Activated naive CD4-positive, alpha-beta T cell treated with anti-CD3 and anti-CD28 coated beads, Interleukin-2, amount 50 U/mL, for 24 hours (primary cell): Measurements from ENCODE around the gene C22orf15.
A peak's percentile ranks its signal among the peaks of the same experiment; 100 is the strongest.

Experiments used
- H3K27ac Mint-ChIP-seq: one replicate; pipeline ENCODE4 v1.8.0; 2021; ENCODE audit warnings: mild to moderate bottlenecking, mixed read lengths
- H3K27me3 Mint-ChIP-seq: one replicate; pipeline ENCODE4 v1.8.0; 2021; ENCODE audit warnings: mixed read lengths
- H3K36me3 Mint-ChIP-seq: one replicate; pipeline ENCODE4 v1.8.0; 2021; ENCODE audit warnings: mixed read lengths
- H3K4me1 Mint-ChIP-seq: one replicate; pipeline ENCODE4 v1.8.0; 2021; ENCODE audit warnings: mixed read lengths
- H3K4me3 Mint-ChIP-seq: one replicate; pipeline ENCODE4 v1.8.0; 2021; ENCODE audit warnings: mild to moderate bottlenecking, mixed read lengths
- H3K9me3 Mint-ChIP-seq: one replicate; pipeline ENCODE4 v1.8.0; 2021; ENCODE audit warnings: mixed read lengths

The C22orf15 gene

GRCh38 chr22:23787910-23788309, 25.1 kb downstream of the C22orf15 start:
- Mint-ChIP-seq H3K4me3 (peak overlapping the region; percentile 91), H3K36me3 (no peaks in the 10 kb centered on the region), H3K27me3 (no peaks in the 10 kb centered on the region), H3K27ac (peak overlapping the region; percentile 79), H3K4me1 (peaks cover 54% of the 10 kb centered on the region), H3K9me3 (no peaks in the 10 kb centered on the region)

- H3K9me3 Mint-ChIP-seq = no peaks in the 10 kb centered on the region
- H3K4me3 Mint-ChIP-seq = peak overlapping the region; percentile 8
- no peaks in the 10 kb centered on the region for H3K27me3 Mint-ChIP-seq
- no peaks in the 10 kb centered on the region for H3K36me3 Mint-ChIP-seq
- no peak overlapping the region for H3K27ac Mint-ChIP-seq
- peaks cover 56% of the 10 kb centered on the region for H3K4me1 Mint-ChIP-seq
These were observed 26.3 kb downstream of the C22orf15 start for GRCh38 chr22:23789121-23789520.

- Mint-ChIP-seq H3K9me3 (no peaks in the 10 kb centered on the region), H3K27ac (no peak overlapping the region), H3K4me3 (peak overlapping the region; percentile 42), H3K4me1 (peaks cover 51% of the 10 kb centered on the region), H3K27me3 (no peaks in the 10 kb centered on the region), H3K36me3 (no peaks in the 10 kb centered on the region)
These were observed 26.8 kb downstream of the C22orf15 start for GRCh38 chr22:23789638-23790037.

- Mint-ChIP-seq H3K36me3 (peaks cover 1% of the 10 kb centered on the region), H3K4me1 (peaks cover 49% of the 10 kb centered on the region), H3K27ac (no peak overlapping the region), H3K4me3 (no peak overlapping the region), H3K27me3 (no peaks in the 10 kb centered on the region), H3K9me3 (no peaks in the 10 kb centered on the region)
These were observed 28.3 kb downstream of the C22orf15 start for GRCh38 chr22:23790819-23791737.

- Mint-ChIP-seq H3K4me3 (no peak overlapping the region), H3K9me3 (no peaks in the 10 kb centered on the region), H3K27me3 (no peaks in the 10 kb centered on the region), H3K36me3 (peaks cover 4% of the 10 kb centered on the region), H3K27ac (no peak overlapping the region), H3K4me1 (peaks cover 42% of the 10 kb centered on the region)
These were observed 29.2 kb downstream of the C22orf15 start for GRCh38 chr22:23791738-23792645.

GRCh38 chr22:23793326-23793725, 30.5 kb downstream of the C22orf15 start:
- H3K4me1 Mint-ChIP-seq = peaks cover 32% of the 10 kb centered on the region
- no peak overlapping the region for H3K27ac Mint-ChIP-seq
- H3K27me3 Mint-ChIP-seq = no peaks in the 10 kb centered on the region
- no peak overlapping the region for H3K4me3 Mint-ChIP-seq
- peaks cover 6% of the 10 kb centered on the region for H3K36me3 Mint-ChIP-seq
- no peaks in the 10 kb centered on the region for H3K9me3 Mint-ChIP-seq

- Mint-ChIP-seq H3K27me3 (no peaks in the 10 kb centered on the region), H3K4me1 (peaks cover 18% of the 10 kb centered on the region), H3K9me3 (no peaks in the 10 kb centered on the region), H3K27ac (no peak overlapping the region), H3K4me3 (no peak overlapping the region), H3K36me3 (peaks cover 10% of the 10 kb centered on the region)
These were observed 33.7 kb downstream of the C22orf15 start for GRCh38 chr22:23796461-23796860.

- Mint-ChIP-seq H3K4me3 (no peak overlapping the region), H3K27me3 (no peaks in the 10 kb centered on the region), H3K27ac (no peak overlapping the region), H3K9me3 (no peaks in the 10 kb centered on the region), H3K36me3 (peaks cover 19% of the 10 kb centered on the region), H3K4me1 (no peaks in the 10 kb centered on the region)
These were observed 37.8 kb downstream of the C22orf15 start for GRCh38 chr22:23800297-23801237.

GRCh38 chr22:23801238-23801821, 38.5 kb downstream of the C22orf15 start:
- no peaks in the 10 kb centered on the region for H3K27me3 Mint-ChIP-seq
- H3K4me1 Mint-ChIP-seq = no peaks in the 10 kb centered on the region
- peaks cover 18% of the 10 kb centered on the region for H3K36me3 Mint-ChIP-seq
- no peak overlapping the region for H3K27ac Mint-ChIP-seq
- H3K4me3 Mint-ChIP-seq = no peak overlapping the region
- H3K9me3 Mint-ChIP-seq = no peaks in the 10 kb centered on the region

- Mint-ChIP-seq H3K27me3 (no peaks in the 10 kb centered on the region), H3K9me3 (no peaks in the 10 kb centered on the region), H3K27ac (no peak overlapping the region), H3K4me3 (no peak overlapping the region), H3K36me3 (peaks cover 19% of the 10 kb centered on the region), H3K4me1 (no peaks in the 10 kb centered on the region)
These were observed 39.1 kb downstream of the C22orf15 start for GRCh38 chr22:23801886-23802377.

- no peaks in the 10 kb centered on the region for H3K4me1 Mint-ChIP-seq
- H3K4me3 Mint-ChIP-seq = no peak overlapping the region
- H3K27me3 Mint-ChIP-seq = no peaks in the 10 kb centered on the region
- no peak overlapping the region for H3K27ac Mint-ChIP-seq
- H3K9me3 Mint-ChIP-seq = no peaks in the 10 kb centered on the region
- peaks cover 18% of the 10 kb centered on the region for H3K36me3 Mint-ChIP-seq
These were observed 40.4 kb downstream of the C22orf15 start for GRCh38 chr22:23803001-23803819.

GRCh38 chr22:23804781-23805291, 42.0 kb downstream of the C22orf15 start:
- H3K4me3 Mint-ChIP-seq = no peak overlapping the region

GRCh38 chr22:23806837-23807236, 44.0 kb downstream of the C22orf15 start:
- peaks cover 14% of the 10 kb centered on the region for H3K36me3 Mint-ChIP-seq
- H3K4me1 Mint-ChIP-seq = no peaks in the 10 kb centered on the region
- no peak overlapping the region for H3K4me3 Mint-ChIP-seq
- no peaks in the 10 kb centered on the region for H3K9me3 Mint-ChIP-seq
- H3K27me3 Mint-ChIP-seq = no peaks in the 10 kb centered on the region
- no peak overlapping the region for H3K27ac Mint-ChIP-seq

More at GRCh38 chr22:23804781-23805291, 42.0 kb downstream of the C22orf15 start:
- H3K36me3 Mint-ChIP-seq = peaks cover 16% of the 10 kb centered on the region
- no peaks in the 10 kb centered on the region for H3K9me3 Mint-ChIP-seq
- H3K4me1 Mint-ChIP-seq = no peaks in the 10 kb centered on the region
- no peaks in the 10 kb centered on the region for H3K27me3 Mint-ChIP-seq
- no peak overlapping the region for H3K27ac Mint-ChIP-seq

GRCh38 chr22:23812378-23812777, 49.6 kb downstream of the C22orf15 start:
- no peaks in the 10 kb centered on the region for H3K27me3 Mint-ChIP-seq
- no peaks in the 10 kb centered on the region for H3K9me3 Mint-ChIP-seq
- H3K4me3 Mint-ChIP-seq = no peak overlapping the region
- peaks cover 9% of the 10 kb centered on the region for H3K36me3 Mint-ChIP-seq
- no peaks in the 10 kb centered on the region for H3K4me1 Mint-ChIP-seq
- H3K27ac Mint-ChIP-seq = no peak overlapping the region
